BJ (cell line): Measurements from ENCODE around the gene ZNF536. TPM values are rescaled to one million over a fixed set of nuclear protein-coding genes. Genes with fewer than 3 reads are reported as not detected.

ENCODE experiments used
- CTCF ChIA-PET: fragments of 350-600 bp; formaldehyde crosslinking; extraction: SDS; loops from one replicate; lab custom pipeline; 2021; ENCODE audit warnings: antibody characterized with exemption, inconsistent platforms; lab: Yijun Ruan, JAX
- POLR2A ChIA-PET: fragments of 300-600 bp; sonication (Branson Sonifier 250); formaldehyde crosslinking; extraction: SDS; loops from one replicate; lab custom pipeline; 2021; ENCODE audit warnings: antibody characterized with exemption; lab: Charles Lee
- DNase-seq: peaks from one replicate; pipeline ENCODE4 v3.0.0-alpha.2; 2011; ENCODE audit warnings: low read depth
- H3K27me3 ChIP-seq: 2 replicates; pipeline ENCODE4 v1.6.0; 2011; ENCODE audit warnings: low read length; ENCODE audit not compliant: control insufficient read depth, insufficient read depth
- H3K36me3 ChIP-seq: 2 replicates; pipeline ENCODE4 v1.5.1; 2011; ENCODE audit warnings: low read length; ENCODE audit not compliant: control insufficient read depth, insufficient read depth
- H3K4me3 ChIP-seq: 2 replicates; pipeline ENCODE4 v1.5.1; 2011; ENCODE audit warnings: low read depth, mild to moderate bottlenecking, control low read depth, low read length
- CTCF ChIP-seq: IDR thresholded peaks from 2 replicates; pipeline ENCODE4 v1.5.1; 2011; ENCODE audit warnings: low read depth, mild to moderate bottlenecking, control low read depth, inconsistent platforms, low read length, moderate library complexity; ENCODE audit not compliant: insufficient read depth
- polyA plus RNA-seq: library from polyadenylated mRNA; depleted of rRNA; stranded (reverse); fragments of >200 nt; gene quantifications from 2 replicates; pipeline ENCODE4 v1.2.3, GENCODE V29; 2011

ZNF536 gene
- polyA plus RNA-seq, 1 experiment: not detected

GRCh38 chr19:30326393-30326710 is 45.8 kb upstream of the ZNF536 start:
- ChIA-PET CTCF (no interaction called here), POLR2A (no interaction called here)
- TF ChIP-seq CTCF: no peak
- Histone ChIP-seq H3K4me3 (no peak overlapping the region), H3K27me3 (no peaks in the 10 kb centered on the region), H3K36me3 (no peaks in the 10 kb centered on the region)
- no peak for DNase-seq

- no peak for DNase-seq
- POLR2A ChIA-PET: no interaction called here
- no peak overlapping the region for H3K4me3 ChIP-seq
Observed at GRCh38 chr19:30327331-30327730, 44.9 kb upstream of the ZNF536 start.

DNA sequence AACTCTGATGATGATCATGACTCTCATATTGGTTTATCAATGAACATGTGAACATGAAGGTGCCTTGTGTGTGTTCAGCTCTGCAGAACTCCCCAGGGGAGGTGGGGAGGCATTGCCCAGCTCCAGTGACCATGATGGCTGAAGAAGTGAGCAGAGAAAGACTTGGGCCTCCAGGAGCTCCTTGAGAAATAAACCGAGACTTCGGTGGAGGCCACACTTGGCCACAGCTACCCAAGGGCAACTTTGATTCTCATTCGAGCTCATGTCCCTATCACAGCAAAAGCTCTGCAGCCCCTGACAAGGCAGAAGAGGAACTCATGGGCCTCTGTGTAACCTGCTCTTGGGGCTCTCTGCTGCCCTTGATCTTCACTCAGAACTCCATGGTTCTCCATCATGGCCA is 44.1 kb upstream of the ZNF536 start:
- H3K36me3 ChIP-seq: no peaks in the 10 kb centered on the region
- CTCF ChIA-PET: no interaction called here
- POLR2A ChIA-PET: no interaction called here
- no peak for DNase-seq
- TF ChIP-seq CTCF: no peak
- H3K4me3 ChIP-seq: no peak overlapping the region
- H3K27me3 ChIP-seq: no peaks in the 10 kb centered on the region

More at GRCh38 chr19:30327331-30327730, 44.9 kb upstream of the ZNF536 start:
- no peaks in the 10 kb centered on the region for H3K27me3 ChIP-seq
- CTCF ChIA-PET: no interaction called here
- H3K36me3 ChIP-seq: no peaks in the 10 kb centered on the region
- no peak for TF ChIP-seq CTCF

- ChIA-PET POLR2A (no interaction called here), CTCF (no interaction called here)
- H3K27me3 ChIP-seq: no peaks in the 10 kb centered on the region
- DNase-seq: no peak
- TF ChIP-seq CTCF: no peak
- no peak overlapping the region for H3K4me3 ChIP-seq
- no peaks in the 10 kb centered on the region for H3K36me3 ChIP-seq
Observed at GRCh38 chr19:30330266-30330665, 41.9 kb upstream of the ZNF536 start.

DNA sequence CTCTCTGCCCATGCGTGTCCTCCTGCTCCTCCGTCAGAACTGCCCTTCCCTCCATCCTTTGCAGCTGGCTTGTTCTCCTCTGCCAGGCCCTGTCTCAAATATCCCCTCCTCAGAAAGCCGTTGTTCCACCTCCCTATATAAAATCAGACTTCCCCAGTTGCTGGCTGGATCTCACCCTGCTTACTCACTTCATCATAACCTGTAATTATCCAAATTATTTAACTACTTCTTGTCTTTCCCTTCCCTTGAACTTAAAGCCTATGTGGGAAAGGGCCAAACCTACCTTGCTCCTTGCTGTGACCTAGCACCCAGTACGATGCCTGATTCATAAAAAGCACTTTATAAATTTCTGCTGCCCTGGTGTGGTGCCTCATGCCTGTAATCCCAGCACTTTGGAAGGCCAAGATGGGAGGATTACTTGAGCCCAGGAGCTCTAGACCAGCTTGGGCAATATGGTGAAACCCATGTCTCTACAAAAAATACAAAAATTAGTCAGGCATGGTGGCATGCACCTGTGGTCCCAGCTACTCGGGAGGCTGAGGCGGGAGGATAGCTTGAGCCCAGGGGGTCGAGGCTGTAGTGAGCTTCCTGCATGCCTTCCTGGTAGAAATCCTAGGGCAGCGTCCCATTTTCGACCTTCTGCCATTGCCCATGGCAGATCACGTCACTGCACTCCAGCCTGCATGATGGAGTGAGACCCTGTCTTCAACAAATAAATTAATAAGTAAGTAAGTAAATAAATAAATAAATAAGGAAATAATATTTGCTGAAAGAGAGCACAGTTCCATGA is 39.5 kb upstream of the ZNF536 start:
- CTCF ChIA-PET: no interaction called here
- Histone ChIP-seq H3K4me3 (no peak overlapping the region), H3K27me3 (no peaks in the 10 kb centered on the region), H3K36me3 (no peaks in the 10 kb centered on the region)
- DNase-seq: no peak
- TF ChIP-seq CTCF: no peak
- POLR2A ChIA-PET: no interaction called here
